H1 (cell line): ENCODE measurements around the gene HES1. TPM values are rescaled to one million over a fixed set of nuclear protein-coding genes. Genes with fewer than 3 reads are reported as not detected.

Experiments used
- EZH2 ChIP-seq: fragments of 200-600 bp; sonication (generic); IDR thresholded peaks from 2 replicates; pipeline ENCODE4 v1.7.1; 2012; ENCODE audit warnings: low read depth, mild to moderate bottlenecking, moderate library complexity, low read length, inconsistent platforms; ENCODE audit not compliant: severe bottlenecking
- RXRA ChIP-seq: IDR thresholded peaks from 2 replicates; pipeline ENCODE4 v1.6.1; 2011; ENCODE audit warnings: low read depth, mild to moderate bottlenecking, low read length, moderate library complexity; ENCODE audit not compliant: insufficient read depth
- polyA plus RNA-seq, 7 experiments: library from polyadenylated mRNA; depleted of rRNA in 3 of 7; stranded (reverse) in 5 of 7; unstranded in 2 of 7; fragments of >200 nt in 5 of 7; fragments of 200-250 nt in 2 of 7; gene quantifications; 1 replicate in 5 of 7; 2 replicates in 1 of 7; 4 replicates in 1 of 7; pipeline versions ENCODE4 v1.2.1 to v1.2.3, GENCODE V29; 2011 to 2013; ENCODE audit warnings: missing spikeins in 2 of 7, mixed read lengths in 2 of 7
- total RNA-seq: library from RNA; stranded (reverse); fragmentation: NEBNext Ultra II Directional; extraction: Animal tissue kit (Norgen Biotek cat#: 25700); gene quantifications from 2 replicates; pipeline ENCODE4 v1.2.1, GENCODE V29; 2021

Gene HES1
- total and polyA plus RNA-seq, 2 of the 8 experiments (the other 6 are each of a cell fraction or from before 2014, with no cell fraction given) = 7.9 to 12.9 TPM

- TF ChIP-seq EZH2 = no peak
- no peak for TF ChIP-seq RXRA
These were observed 4.8 kb downstream of the HES1 start (continued) for GRCh38 chr3:194140520-194141414.
